CD4-positive, alpha-beta T cell (primary cell): ENCODE data around the gene SPATA13. TPM values are rescaled to one million over a fixed set of nuclear protein-coding genes. Genes with fewer than 3 reads are reported as not detected.

Experiments used
- ATAC-seq: fragments of 200-7000 bp; cut with Tn5 transposase; one replicate; pipeline ENCODE4 v1.10.0; 2022; ENCODE audit warnings: mild to moderate bottlenecking; ENCODE audit not compliant: poor library complexity
- CTCF ChIA-PET: fragments of 350-600 bp; sonication (Branson Sonifier 250); formaldehyde crosslinking; loops from one replicate; lab custom pipeline; 2021; ENCODE audit warnings: antibody characterized with exemption, inconsistent platforms; lab: Charles Lee
- POLR2A ChIA-PET: fragments of 350-600 bp; sonication (Branson Sonifier 250); formaldehyde crosslinking; loops from one replicate; lab custom pipeline; 2021; ENCODE audit warnings: antibody characterized with exemption, inconsistent platforms; lab: Charles Lee
- DNase-seq, 14 experiments: peaks; one replicate each; pipeline ENCODE4 v3.0.0-alpha.2; 2013 to 2020; ENCODE audit warnings: mixed read lengths in 2 of 14
- H3K27ac ChIP-seq, 2 donors: one replicate each; pipeline versions ENCODE4 v1.5.1 to v1.7.0; 2013; ENCODE audit warnings: low read length in 2 of 2, low read depth in 1 of 2, mild to moderate bottlenecking in 1 of 2
- H3K27me3 ChIP-seq, 2 experiments: 1 replicate in 1 of 2; 2 replicates in 1 of 2; pipeline versions ENCODE4 v1.6.1 to v1.7.0; 2013; ENCODE audit warnings: low read length in 2 of 2, control low read depth in 1 of 2, mild to moderate bottlenecking in 1 of 2, moderate library complexity in 1 of 2; ENCODE audit not compliant: insufficient read depth in 2 of 2, control insufficient read depth in 1 of 2
- H3K36me3 ChIP-seq: one replicate; pipeline ENCODE4 v1.6.1; 2013; ENCODE audit warnings: low read length, control low read depth; ENCODE audit not compliant: insufficient read depth
- H3K4me1 ChIP-seq: one replicate; pipeline ENCODE4 v1.6.1; 2013; ENCODE audit warnings: low read length, control low read depth; ENCODE audit not compliant: insufficient read depth
- H3K4me3 ChIP-seq: one replicate; pipeline ENCODE4 v1.5.1; 2013; ENCODE audit warnings: mild to moderate bottlenecking, low read length, moderate library complexity
- H3K9me3 ChIP-seq, 2 experiments: 1 replicate in 1 of 2; 2 replicates in 1 of 2; pipeline versions ENCODE4 v1.6.1 to v1.7.0; 2013; ENCODE audit warnings: low read length in 2 of 2, mild to moderate bottlenecking in 2 of 2, control low read depth in 1 of 2, moderate library complexity in 1 of 2; ENCODE audit not compliant: control insufficient read depth in 1 of 2, insufficient read depth in 1 of 2
- H3K27ac Mint-ChIP-seq: one replicate; pipeline ENCODE4 v1.8.0; 2020; ENCODE audit warnings: mixed read lengths
- H3K27me3 Mint-ChIP-seq: one replicate; pipeline ENCODE4 v1.8.0; 2021; ENCODE audit warnings: mixed read lengths
- H3K36me3 Mint-ChIP-seq: one replicate; pipeline ENCODE4 v1.8.0; 2021; ENCODE audit warnings: low read depth, mixed read lengths
- H3K4me1 Mint-ChIP-seq: one replicate; pipeline ENCODE4 v1.8.0; 2021; ENCODE audit warnings: low read depth, mixed read lengths
- H3K4me3 Mint-ChIP-seq: one replicate; pipeline ENCODE4 v1.8.0; 2020; ENCODE audit warnings: mild to moderate bottlenecking, mixed read lengths
- H3K9me3 Mint-ChIP-seq: one replicate; pipeline ENCODE4 v1.8.0; 2020; ENCODE audit warnings: mixed read lengths
- CTCF ChIP-seq: fragments of 200-600 bp; IDR thresholded peaks from one replicate; pipeline ENCODE4 v1.8.0; 2022; ENCODE audit warnings: antibody characterized with exemption, mild to moderate bottlenecking
- intact Hi-C, 2 experiments: fragments of 100-400 bp; cut with DNase I in 1 of 2; cut with micrococcal nuclease in 1 of 2; formaldehyde crosslinking; loops; one replicate each; pipeline versions ENCODE4 v1.15.1 to v1.9.0; 2023 to 2025; cut with DNase I, micrococcal nuclease
- total RNA-seq, 174 experiments: library from RNA in 2 of 174; stranded (reverse) in 2 of 174; gene quantifications; one replicate each; pipeline ENCODE4 v1.2.3 and lab custom pipeline; 2021 to 2026

SPATA13 gene
- total RNA-seq, 2 experiments from 2014 or later, result 87.7 to 94.6 TPM

- H3K36me3 ChIP-seq, result no peaks in the 10 kb centered on the region
- Mint-ChIP-seq H3K36me3 (no peaks in the 10 kb centered on the region), H3K4me1 (no peaks in the 10 kb centered on the region), H3K9me3 (no peaks in the 10 kb centered on the region), H3K4me3 (no peak overlapping the region), H3K27me3 (no peaks in the 10 kb centered on the region), H3K27ac (no peak overlapping the region)
- H3K27me3 ChIP-seq, result no peaks in the 10 kb centered on the region
- ChIA-PET POLR2A (no interaction called here), CTCF (no interaction called here)
- H3K9me3 ChIP-seq, result peaks cover 0 to 18% of the 10 kb centered on the region in 2 experiments
- ATAC-seq, result no peak
- no peak overlapping the region for H3K27ac ChIP-seq
- intact Hi-C loops, result no loop called here
- no peak overlapping the region for H3K4me3 ChIP-seq
- H3K4me1 ChIP-seq, result no peaks in the 10 kb centered on the region
- no peak for DNase-seq
- no peak for TF ChIP-seq CTCF
Measured at GRCh38 chr13:24340608-24340955, 180.1 kb downstream of the SPATA13 start.

- no peak for ATAC-seq
- H3K27ac Mint-ChIP-seq, result no peak overlapping the region
- intact Hi-C loops, result no loop called here
- Histone ChIP-seq H3K4me1 (no peaks in the 10 kb centered on the region), H3K36me3 (no peaks in the 10 kb centered on the region), H3K27ac (no peak overlapping the region), H3K9me3 (peaks cover 0 to 18% of the 10 kb centered on the region in 2 experiments), H3K4me3 (no peak overlapping the region), H3K27me3 (no peaks in the 10 kb centered on the region)
- no peaks in the 10 kb centered on the region for H3K9me3 Mint-ChIP-seq
- no peaks in the 10 kb centered on the region for H3K27me3 Mint-ChIP-seq
- DNase-seq, result no peak
- no peak overlapping the region for H3K4me3 Mint-ChIP-seq
- no peak for TF ChIP-seq CTCF
- ChIA-PET CTCF (no interaction called here), POLR2A (no interaction called here)
- no peaks in the 10 kb centered on the region for H3K36me3 Mint-ChIP-seq
- H3K4me1 Mint-ChIP-seq, result no peaks in the 10 kb centered on the region
Measured at GRCh38 chr13:24341439-24341838, 180.9 kb downstream of the SPATA13 start.

GRCh38 chr13:24348385-24348784 lies 187.9 kb downstream of the SPATA13 start:
- Histone ChIP-seq H3K27ac (no peak overlapping the region), H3K4me3 (no peak overlapping the region), H3K9me3 (no peaks in the 10 kb centered on the region), H3K4me1 (no peaks in the 10 kb centered on the region), H3K27me3 (no peaks in the 10 kb centered on the region), H3K36me3 (no peaks in the 10 kb centered on the region)
- Mint-ChIP-seq H3K27me3 (no peaks in the 10 kb centered on the region), H3K9me3 (no peaks in the 10 kb centered on the region), H3K4me3 (no peak overlapping the region), H3K4me1 (no peaks in the 10 kb centered on the region), H3K27ac (no peak overlapping the region), H3K36me3 (no peaks in the 10 kb centered on the region)
- POLR2A ChIA-PET, result no interaction called here
- intact Hi-C loops, result no loop called here
- CTCF ChIA-PET, result interaction anchor here (0.5 kb wide), 1 partner anchor 20 kb away, joined by 3 read pairs; no protein-coding TSS in a partner anchor
- ATAC-seq (no peak), DNase-seq (no peak)
- no peak for TF ChIP-seq CTCF
